HCT116 (cell line): ENCODE data around the gene GZMH.

Experiments used
- CBX3 ChIP-seq: IDR thresholded peaks from 2 replicates; pipeline ENCODE4 v1.6.1; 2012; ENCODE audit warnings: low read depth
- CEBPB ChIP-seq: IDR thresholded peaks from 2 replicates; pipeline ENCODE4 v1.6.1; 2012; ENCODE audit warnings: low read depth
- CTCF ChIP-seq, 3 experiments: fragments of 200-600 bp in 1 of 3; sonication (generic) in 1 of 3; IDR thresholded peaks in 2 of 3; conservative IDR thresholded peaks in 1 of 3; 2 replicates each; pipeline ENCODE4 v1.5.1; 2012 to 2017; ENCODE audit warnings: low read depth in 2 of 3, low read length in 2 of 3, antibody characterized with exemption in 1 of 3, borderline replicate concordance in 1 of 3, control low read depth in 1 of 3, mild to moderate bottlenecking in 1 of 3, mixed read lengths in 1 of 3, mixed run types in 1 of 3, moderate library complexity in 1 of 3; ENCODE audit not compliant: insufficient read depth in 1 of 3
- EZH2 ChIP-seq: fragments of 200-600 bp; sonication (generic); IDR thresholded peaks from 2 replicates; pipeline ENCODE4 v1.6.1; 2017; ENCODE audit warnings: antibody characterized with exemption, mixed run types
- EZH2phosphoT487 ChIP-seq: fragments of 200-600 bp; IDR thresholded peaks from 2 replicates; pipeline ENCODE4 v1.6.1; 2018; ENCODE audit warnings: antibody characterized with exemption, borderline replicate concordance
- MAX ChIP-seq: IDR thresholded peaks from 2 replicates; pipeline ENCODE4 v1.6.1; 2012
- POLR2A ChIP-seq: IDR thresholded peaks from 2 replicates; pipeline ENCODE4 v1.7.0; 2011; ENCODE audit warnings: borderline replicate concordance; ENCODE audit not compliant: insufficient read depth, insufficient read length; ENCODE audit errors: extremely low read depth
- POLR2AphosphoS5 ChIP-seq: IDR thresholded peaks from 2 replicates; pipeline ENCODE4 v1.6.1; 2011; ENCODE audit warnings: mild to moderate bottlenecking, low read depth, low read length, moderate library complexity
- RAD21 ChIP-seq: IDR thresholded peaks from 2 replicates; pipeline ENCODE4 v1.6.1; 2012; ENCODE audit warnings: low read depth, mild to moderate bottlenecking
- SIN3A ChIP-seq: IDR thresholded peaks from 2 replicates; pipeline ENCODE4 v1.6.1; 2012; ENCODE audit warnings: low read depth
- SRF ChIP-seq: IDR thresholded peaks from 2 replicates; pipeline ENCODE4 v1.6.1; 2012; ENCODE audit warnings: low read depth
- YY1 ChIP-seq: IDR thresholded peaks from 2 replicates; pipeline ENCODE4 v1.6.1; 2011; ENCODE audit warnings: low read length, low read depth, moderate library complexity, mild to moderate bottlenecking; ENCODE audit not compliant: insufficient replicate concordance; ENCODE audit errors: extremely low read depth
- ZBTB33 ChIP-seq: IDR thresholded peaks from 2 replicates; pipeline ENCODE4 v1.6.1; 2011; ENCODE audit warnings: mild to moderate bottlenecking, low read length, moderate library complexity; ENCODE audit not compliant: insufficient replicate concordance; ENCODE audit errors: extremely low read depth
- ZNF274 ChIP-seq: fragments of 200-500 bp; sonication (Bioruptor generic); IDR thresholded peaks from 2 replicates; pipeline ENCODE4 v1.6.1; 2014; ENCODE audit warnings: mild to moderate bottlenecking, low read depth, low read length, inconsistent platforms

- TF ChIP-seq CTCF (IDR thresholded peaks at IDR 0.05 in 2 of 3, conservative IDR thresholded peaks at IDR 0.05 in 1 of 3; ENCODE audit: borderline replicate concordance in 1 of 3, insufficient read depth in 1 of 3, low read depth in 2 of 3, low read length in 2 of 3) = no peak
- TF ChIP-seq YY1 = no peak
- no peak for TF ChIP-seq ZBTB33
- no peak for TF ChIP-seq EZH2
- no peak for TF ChIP-seq MAX
- no peak for TF ChIP-seq CEBPB
- TF ChIP-seq POLR2A = no peak
- no peak for TF ChIP-seq EZH2phosphoT487
- no peak for TF ChIP-seq RAD21
- no peak for TF ChIP-seq ZNF274
- no peak for TF ChIP-seq SRF
- no peak for TF ChIP-seq CBX3
- TF ChIP-seq POLR2AphosphoS5 = no peak
- no peak for TF ChIP-seq SIN3A
Observed at GRCh38 chr14:24609655-24610344, at the start of gene GZMH.
